Panc1 (cell line): ENCODE measurements around the gene CAMK1D. TPM values are rescaled to one million over a fixed set of nuclear protein-coding genes. Genes with fewer than 3 reads are reported as not detected.

ENCODE experiments used
- ATAC-seq: fragments of 200-7000 bp; cut with Tn5 transposase; 2 replicates; pipeline ENCODE4 v1.9.1; 2020; ENCODE audit warnings: mild to moderate bottlenecking, moderate library complexity
- BruUV-seq: library from RNA; stranded (reverse); fragments of 400-500 nt; replicated peaks from 2 replicates; lab custom pipeline; 2021; lab: Mats Ljungman, UMichigan
- CTCF ChIA-PET: fragments of 300-600 bp; sonication (Branson Sonifier 250); formaldehyde crosslinking; loops from one replicate; lab custom pipeline; 2022; ENCODE audit warnings: antibody characterized with exemption; lab: Charles Lee
- POLR2A ChIA-PET: fragments of 300-600 bp; sonication (Branson Sonifier 250); formaldehyde crosslinking; loops from one replicate; lab custom pipeline; 2022; ENCODE audit warnings: antibody characterized with exemption; lab: Charles Lee
- DNase-seq: peaks from one replicate; pipeline ENCODE4 v3.0.0-alpha.2; 2010; ENCODE audit warnings: low read depth, low spot score
- H3K27ac ChIP-seq: 2 replicates; pipeline ENCODE4 v1.5.1; 2011; ENCODE audit warnings: mild to moderate bottlenecking, low read length, inconsistent platforms
- H3K27me3 ChIP-seq: fragments of 200-500 bp; sonication (Bioruptor generic); 2 replicates; pipeline ENCODE4 v1.6.0; 2014; ENCODE audit warnings: low read length, inconsistent platforms; ENCODE audit not compliant: control insufficient read depth, insufficient read depth
- H3K36me3 ChIP-seq: fragments of 200-500 bp; sonication (Bioruptor generic); 2 replicates; pipeline ENCODE4 v1.5.1; 2014; ENCODE audit warnings: inconsistent platforms, mild to moderate bottlenecking, low read length, moderate library complexity; ENCODE audit not compliant: control insufficient read depth, insufficient read depth
- H3K4me1 ChIP-seq: 2 replicates; pipeline ENCODE4 v1.5.1; 2011; ENCODE audit warnings: inconsistent platforms, mild to moderate bottlenecking, low read length, moderate library complexity; ENCODE audit not compliant: control insufficient read depth, insufficient read depth
- H3K4me3 ChIP-seq, 2 experiments: 2 replicates each; pipeline ENCODE4 v1.5.1; 2011 to 2012; ENCODE audit warnings: low read depth in 2 of 2, low read length in 2 of 2, mild to moderate bottlenecking in 2 of 2, inconsistent platforms in 1 of 2, moderate library complexity in 1 of 2
- H3K9me3 ChIP-seq: fragments of 200-500 bp; sonication (Bioruptor generic); 2 replicates; pipeline ENCODE4 v1.5.1; 2014; ENCODE audit warnings: low read depth, mild to moderate bottlenecking, inconsistent platforms, low read length, moderate library complexity; ENCODE audit not compliant: control insufficient read depth, insufficient read depth
- CTCF ChIP-seq: fragments of 450-650 bp; IDR thresholded peaks from 2 replicates; pipeline ENCODE4 v1.5.1; 2017; ENCODE audit warnings: mild to moderate bottlenecking
- POLR2AphosphoS5 ChIP-seq: IDR thresholded peaks from 2 replicates; pipeline ENCODE4 v1.6.1; 2012; ENCODE audit warnings: mild to moderate bottlenecking, low read depth, low read length, moderate library complexity
- REST ChIP-seq, 2 experiments: IDR thresholded peaks; 2 replicates each; pipeline ENCODE4 v1.6.1; 2011 to 2012; ENCODE audit warnings: low read depth in 2 of 2, control low read depth in 1 of 2, low read length in 1 of 2, mild to moderate bottlenecking in 1 of 2, moderate library complexity in 1 of 2; ENCODE audit not compliant: insufficient read depth in 1 of 2
- SIN3A ChIP-seq: IDR thresholded peaks from 2 replicates; pipeline ENCODE4 v1.6.1; 2012; ENCODE audit warnings: low read depth, mild to moderate bottlenecking, low read length, moderate library complexity, borderline replicate concordance; ENCODE audit not compliant: insufficient read depth
- TCF7L2 ChIP-seq: IDR thresholded peaks from 2 replicates; pipeline ENCODE4 v1.6.1; 2011; ENCODE audit warnings: mild to moderate bottlenecking, low read depth, low read length, inconsistent platforms
- in situ Hi-C: cut with HindIII; loops from 2 replicates; pipeline ENCODE4 v1.10.0; 2016; ENCODE audit warnings: low sequenced_read_pairs, low pct_unique_long_range_greater_than_20kb
- intact Hi-C: fragments of 100-400 bp; cut with micrococcal nuclease; formaldehyde crosslinking; loops from one replicate; pipeline ENCODE4 v1.10.0; 2022; ENCODE audit not compliant: unreplicated experiment
- total RNA-seq: library from RNA; stranded (reverse); gene quantifications from one replicate; pipeline ENCODE4 v1.2.1, GENCODE V29; 2021; ENCODE audit not compliant: unreplicated experiment

CAMK1D gene
- total RNA-seq, 1 experiment from 2014 or later = 5.7 TPM

GRCh38 chr10:12792889-12793556, 443.7 kb downstream of the CAMK1D start:
- in situ Hi-C loops = no loop called here
- no TSS peak for BruUV-seq
- Histone ChIP-seq H3K36me3 (no peaks in the 10 kb centered on the region), H3K9me3 (no peaks in the 10 kb centered on the region), H3K27me3 (no peaks in the 10 kb centered on the region), H3K4me3 (no peak overlapping the region), H3K4me1 (no peaks in the 10 kb centered on the region), H3K27ac (no peak overlapping the region)
- ChIA-PET POLR2A (no interaction called here), CTCF (no interaction called here)
- no peak for DNase-seq
- TF ChIP-seq CTCF (no peak), TCF7L2 (no peak), REST (IDR thresholded peaks at IDR 0.05; ENCODE audit: insufficient read depth in 1 of 2, low read depth in 2 of 2, low read length in 1 of 2) (no peak), SIN3A (no peak), POLR2AphosphoS5 (no peak)
- ATAC-seq = no peak
- intact Hi-C loops = no loop called here

DNA sequence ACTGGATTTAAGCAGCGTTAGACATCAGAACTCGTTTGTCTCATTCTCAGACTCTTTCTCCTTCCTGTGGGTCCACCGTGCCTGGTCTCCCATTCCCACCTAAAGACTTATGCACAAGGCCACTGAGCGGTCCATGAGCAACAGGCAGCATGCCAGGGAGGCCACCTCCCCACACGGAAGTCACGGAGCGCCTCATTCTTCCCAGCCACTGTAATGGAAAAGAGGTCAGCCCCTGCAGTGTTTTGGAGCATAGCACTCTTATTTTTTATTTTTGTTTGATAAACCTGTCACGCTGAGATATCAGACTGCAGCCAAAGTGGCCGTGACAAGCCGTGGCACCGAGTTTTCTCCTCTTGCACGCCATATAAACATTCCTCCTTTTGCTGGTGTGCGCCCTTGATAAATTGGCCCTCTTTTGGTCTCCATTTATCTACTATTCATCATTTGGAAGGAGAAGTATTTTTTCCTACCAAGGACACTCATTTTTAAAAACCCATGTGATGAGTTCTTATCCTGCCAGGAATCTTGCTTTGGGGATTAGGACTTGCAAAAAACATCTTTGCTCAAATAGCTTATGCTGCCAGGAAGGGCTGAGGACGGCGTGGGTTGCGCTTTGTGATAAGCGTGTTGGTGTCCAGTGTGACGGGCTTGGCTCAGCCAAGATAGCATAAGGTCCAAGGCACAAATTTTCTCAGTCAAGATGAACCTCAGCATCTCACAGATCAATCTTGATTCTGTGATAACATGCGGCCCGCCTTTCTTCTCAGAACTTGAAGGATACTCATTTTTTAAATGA, 446.2 kb downstream of the CAMK1D start:
- in situ Hi-C loops = no loop called here
- ATAC-seq = no peak
- no peaks in the 10 kb centered on the region for H3K4me1 ChIP-seq

More for the DNA sequence above, 446.2 kb downstream of the CAMK1D start:
- Histone ChIP-seq H3K27me3 (no peaks in the 10 kb centered on the region), H3K9me3 (no peaks in the 10 kb centered on the region), H3K36me3 (no peaks in the 10 kb centered on the region), H3K27ac (no peak overlapping the region), H3K4me3 (no peak overlapping the region)
- ChIA-PET POLR2A (interaction anchor here (0.6 kb wide), 1 partner anchor 13 kb away, joined by 4 read pairs; no protein-coding TSS in a partner anchor), CTCF (no interaction called here)
- intact Hi-C loops = no loop called here
- TF ChIP-seq REST (IDR thresholded peaks at IDR 0.05; ENCODE audit: insufficient read depth in 1 of 2, low read depth in 2 of 2, low read length in 1 of 2) (no peak), CTCF (no peak), TCF7L2 (no peak), SIN3A (no peak), POLR2AphosphoS5 (no peak)
- DNase-seq = no peak
- BruUV-seq = no TSS peak
